ENCODE data around the gene USHBP1. TPM values are rescaled to one million over a fixed set of nuclear protein-coding genes. Genes with fewer than 3 reads are reported as not detected.

The USHBP1 gene
- total and polyA plus RNA-seq, 2 of the 13 experiments (the other 11 are each of a cell fraction or from before 2014, with no cell fraction given): 0.15 to 1.5 TPM

DNA sequence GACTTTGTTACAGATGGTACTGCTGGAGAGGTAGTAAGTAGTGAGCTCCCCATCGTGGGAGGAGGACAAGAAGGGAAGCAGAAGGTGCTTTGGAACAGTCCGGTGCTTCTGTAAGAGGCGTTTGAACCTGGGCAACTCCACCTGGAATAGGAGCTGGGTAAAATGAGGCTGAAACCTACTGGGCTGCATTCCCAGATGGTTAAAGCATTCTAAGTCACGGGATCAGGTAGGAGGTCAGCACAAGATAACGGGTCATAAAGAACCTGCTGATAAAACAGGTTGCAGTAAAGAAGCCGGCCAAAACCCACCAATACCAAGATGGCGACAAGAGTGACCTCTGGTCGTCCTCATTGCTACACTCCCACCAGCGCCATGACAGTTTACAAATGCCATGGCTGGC, 22.2 kb upstream of the USHBP1 start:
- DNase-seq (ENCODE audit: low spot score) (no peak), ATAC-seq (no peak), FAIRE-seq (no peak)
- 0 out of 2 replicates have a peak, but pooled peaks cover 6% of the 10 kb centered on the region for H3K4me1 ChIP-seq (ENCODE audit: insufficient read depth, low read length)
- no peak overlapping the region for H3K4me2 ChIP-seq (ENCODE audit: low read depth, low read length)
- H3K9ac ChIP-seq (ENCODE audit: insufficient read depth, low read depth, low read length): no peak overlapping the region
- POLR2A ChIA-PET: interaction anchor here (1.4 kb wide), 1 partner anchor 20 kb away, joined by 4 read pairs; the partner anchor contains the start of gene BABAM1
- no peak for TF ChIP-seq NONO (IDR thresholded peaks at IDR 0.05)
- no peak for TF ChIP-seq NONO (CRISPR knock-in tag; conservative IDR thresholded peaks at IDR 0.05)
- TF ChIP-seq, protein P1, sequence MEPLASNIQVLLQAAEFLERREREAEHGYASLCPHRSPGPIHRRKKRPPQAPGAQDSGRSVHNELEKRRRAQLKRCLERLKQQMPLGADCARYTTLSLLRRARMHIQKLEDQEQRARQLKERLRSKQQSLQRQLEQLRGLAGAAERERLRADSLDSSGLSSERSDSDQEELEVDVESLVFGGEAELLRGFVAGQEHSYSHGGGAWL (CRISPR knock-in tag; IDR thresholded peaks at IDR 0.05): no peak
- TF ChIP-seq, protein P2, sequence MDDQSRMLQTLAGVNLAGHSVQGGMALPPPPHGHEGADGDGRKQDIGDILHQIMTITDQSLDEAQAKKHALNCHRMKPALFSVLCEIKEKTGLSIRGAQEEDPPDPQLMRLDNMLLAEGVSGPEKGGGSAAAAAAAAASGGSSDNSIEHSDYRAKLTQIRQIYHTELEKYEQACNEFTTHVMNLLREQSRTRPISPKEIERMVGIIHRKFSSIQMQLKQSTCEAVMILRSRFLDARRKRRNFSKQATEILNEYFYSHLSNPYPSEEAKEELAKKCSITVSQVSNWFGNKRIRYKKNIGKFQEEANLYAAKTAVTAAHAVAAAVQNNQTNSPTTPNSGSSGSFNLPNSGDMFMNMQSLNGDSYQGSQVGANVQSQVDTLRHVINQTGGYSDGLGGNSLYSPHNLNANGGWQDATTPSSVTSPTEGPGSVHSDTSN (CRISPR knock-in tag; IDR thresholded peaks at IDR 0.05; ENCODE audit: borderline replicate concordance): no peak
- TF ChIP-seq NFKBIZ (CRISPR knock-in tag; IDR thresholded peaks at IDR 0.05): no peak
- TF ChIP-seq NFYB (CRISPR knock-in tag; IDR thresholded peaks at IDR 0.05): no peak
- no peak for TF ChIP-seq FOXO1 (CRISPR knock-in tag; IDR thresholded peaks at IDR 0.05)
- no peaks in the 10 kb centered on the region for H3K27me3 ChIP-seq (ENCODE audit: control insufficient read depth in 1 of 2, insufficient read depth in 2 of 2, low read length in 2 of 2)
- no peak overlapping the region for H2AFZ ChIP-seq (ENCODE audit: low read length)
- intact Hi-C loops (cut with micrococcal nuclease; ENCODE audit: unreplicated experiment) (no loop called here), in situ Hi-C loops (cut with HindIII; ENCODE audit: extremely low pct_ligation_motif_present, low pct_unique_long_range_greater_than_20kb) (no loop called here)
- no peaks in the 10 kb centered on the region for H3K9me3 ChIP-seq (ENCODE audit: low read length)
- CTCF ChIA-PET (ENCODE audit: low intra/inter-chr PET ratio, low total read pairs): no interaction called here
- no peak overlapping the region for H3K27ac ChIP-seq (ENCODE audit: extremely low read length, insufficient read depth, low read length)
- WGBS (ENCODE audit: low lambda C conversion rate): 78% methylated on average over 9 of the region's 9 CpGs
- no peaks in the 10 kb centered on the region for H4K20me1 ChIP-seq (ENCODE audit: insufficient read depth, low read length)
- no peaks in the 10 kb centered on the region for H3K36me3 ChIP-seq (replicated peaks in 1 of 2; ENCODE audit: control insufficient read depth in 1 of 2, insufficient read depth in 2 of 2, low read length in 2 of 2)
- no TSS peak for BruUV-seq (replicated peaks)
- no peak overlapping the region for H3K4me3 ChIP-seq (replicated peaks in 1 of 3; ENCODE audit: insufficient read depth in 1 of 3, low read depth in 2 of 3, low read length in 3 of 3)
- H3K79me2 ChIP-seq (ENCODE audit: insufficient read depth, low read length): no peaks in the 10 kb centered on the region

DNA sequence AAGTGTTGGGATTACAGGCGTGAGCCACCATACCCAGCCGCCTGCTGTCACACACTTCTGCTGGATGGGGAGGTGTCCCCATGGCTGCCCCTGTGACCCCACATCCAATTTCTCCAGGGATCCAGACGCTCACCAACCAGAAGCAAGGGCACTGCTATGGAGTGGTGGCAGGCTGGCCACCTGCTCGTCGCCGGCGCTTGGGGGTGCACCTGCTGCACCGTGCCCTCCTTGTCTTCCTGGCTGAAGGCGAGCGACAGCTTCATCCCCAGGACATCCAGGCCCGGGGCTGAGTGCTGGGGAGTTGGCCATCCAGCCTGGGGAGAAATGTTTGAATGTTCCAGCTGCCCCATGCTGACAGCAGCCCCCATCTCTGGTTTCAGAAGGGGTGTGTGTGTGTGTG, 21.7 kb upstream of the USHBP1 start:
- H3K9ac ChIP-seq (ENCODE audit: insufficient read depth, low read depth, low read length): no peak overlapping the region
- FAIRE-seq: no peak
- no peak overlapping the region for H3K4me3 ChIP-seq (replicated peaks in 1 of 3; ENCODE audit: insufficient read depth in 1 of 3, low read depth in 2 of 3, low read length in 3 of 3)
- BruUV-seq (replicated peaks): no TSS peak
- in situ Hi-C loops (cut with HindIII; ENCODE audit: extremely low pct_ligation_motif_present, low pct_unique_long_range_greater_than_20kb) (no loop called here), intact Hi-C loops (cut with micrococcal nuclease; ENCODE audit: unreplicated experiment) (no loop called here)
- ChIA-PET POLR2A (interaction anchor here (1.4 kb wide), 1 partner anchor 19 kb away, joined by 4 read pairs; the partner anchor contains the start of gene BABAM1), CTCF (ENCODE audit: low intra/inter-chr PET ratio, low total read pairs) (no interaction called here)
- H3K79me2 ChIP-seq (ENCODE audit: insufficient read depth, low read length): no peaks in the 10 kb centered on the region
- no peaks in the 10 kb centered on the region for H3K27me3 ChIP-seq (ENCODE audit: control insufficient read depth in 1 of 2, insufficient read depth in 2 of 2, low read length in 2 of 2)
- 0 out of 2 replicates have a peak, but pooled peaks cover 6% of the 10 kb centered on the region for H3K4me1 ChIP-seq (ENCODE audit: insufficient read depth, low read length)
- H3K36me3 ChIP-seq (replicated peaks in 1 of 2; ENCODE audit: control insufficient read depth in 1 of 2, insufficient read depth in 2 of 2, low read length in 2 of 2): no peaks in the 10 kb centered on the region
- H4K20me1 ChIP-seq (ENCODE audit: insufficient read depth, low read length): no peaks in the 10 kb centered on the region
- H2AFZ ChIP-seq (ENCODE audit: low read length): no peak overlapping the region
- no peak overlapping the region for H3K27ac ChIP-seq (ENCODE audit: extremely low read length, insufficient read depth, low read length)
- WGBS (ENCODE audit: low lambda C conversion rate): 96% methylated on average over 10 of the region's 11 CpGs
- DNase-seq (ENCODE audit: low spot score): no peak
- no peaks in the 10 kb centered on the region for H3K9me3 ChIP-seq (ENCODE audit: low read length)
- ATAC-seq: no peak
- H3K4me2 ChIP-seq (ENCODE audit: low read depth, low read length): no peak overlapping the region
- TF ChIP-seq ZNF672 (CRISPR knock-in tag; IDR thresholded peaks at IDR 0.05) (no peak), ZNF431 (CRISPR knock-in tag; IDR thresholded peaks at IDR 0.05; ENCODE audit: borderline replicate concordance, low read depth) (no peak), ZBTB20 (CRISPR knock-in tag; IDR thresholded peaks at IDR 0.05; ENCODE audit: borderline replicate concordance, low read depth) (no peak)
- TF ChIP-seq, protein P3, sequence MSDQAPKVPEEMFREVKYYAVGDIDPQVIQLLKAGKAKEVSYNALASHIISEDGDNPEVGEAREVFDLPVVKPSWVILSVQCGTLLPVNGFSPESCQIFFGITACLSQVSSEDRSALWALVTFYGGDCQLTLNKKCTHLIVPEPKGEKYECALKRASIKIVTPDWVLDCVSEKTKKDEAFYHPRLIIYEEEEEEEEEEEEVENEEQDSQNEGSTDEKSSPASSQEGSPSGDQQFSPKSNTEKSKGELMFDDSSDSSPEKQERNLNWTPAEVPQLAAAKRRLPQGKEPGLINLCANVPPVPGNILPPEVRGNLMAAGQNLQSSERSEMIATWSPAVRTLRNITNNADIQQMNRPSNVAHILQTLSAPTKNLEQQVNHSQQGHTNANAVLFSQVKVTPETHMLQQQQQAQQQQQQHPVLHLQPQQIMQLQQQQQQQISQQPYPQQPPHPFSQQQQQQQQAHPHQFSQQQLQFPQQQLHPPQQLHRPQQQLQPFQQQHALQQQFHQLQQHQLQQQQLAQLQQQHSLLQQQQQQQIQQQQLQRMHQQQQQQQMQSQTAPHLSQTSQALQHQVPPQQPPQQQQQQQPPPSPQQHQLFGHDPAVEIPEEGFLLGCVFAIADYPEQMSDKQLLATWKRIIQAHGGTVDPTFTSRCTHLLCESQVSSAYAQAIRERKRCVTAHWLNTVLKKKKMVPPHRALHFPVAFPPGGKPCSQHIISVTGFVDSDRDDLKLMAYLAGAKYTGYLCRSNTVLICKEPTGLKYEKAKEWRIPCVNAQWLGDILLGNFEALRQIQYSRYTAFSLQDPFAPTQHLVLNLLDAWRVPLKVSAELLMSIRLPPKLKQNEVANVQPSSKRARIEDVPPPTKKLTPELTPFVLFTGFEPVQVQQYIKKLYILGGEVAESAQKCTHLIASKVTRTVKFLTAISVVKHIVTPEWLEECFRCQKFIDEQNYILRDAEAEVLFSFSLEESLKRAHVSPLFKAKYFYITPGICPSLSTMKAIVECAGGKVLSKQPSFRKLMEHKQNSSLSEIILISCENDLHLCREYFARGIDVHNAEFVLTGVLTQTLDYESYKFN (CRISPR knock-in tag; conservative IDR thresholded peaks at IDR 0.05): no peak
- TF ChIP-seq, protein P4, sequence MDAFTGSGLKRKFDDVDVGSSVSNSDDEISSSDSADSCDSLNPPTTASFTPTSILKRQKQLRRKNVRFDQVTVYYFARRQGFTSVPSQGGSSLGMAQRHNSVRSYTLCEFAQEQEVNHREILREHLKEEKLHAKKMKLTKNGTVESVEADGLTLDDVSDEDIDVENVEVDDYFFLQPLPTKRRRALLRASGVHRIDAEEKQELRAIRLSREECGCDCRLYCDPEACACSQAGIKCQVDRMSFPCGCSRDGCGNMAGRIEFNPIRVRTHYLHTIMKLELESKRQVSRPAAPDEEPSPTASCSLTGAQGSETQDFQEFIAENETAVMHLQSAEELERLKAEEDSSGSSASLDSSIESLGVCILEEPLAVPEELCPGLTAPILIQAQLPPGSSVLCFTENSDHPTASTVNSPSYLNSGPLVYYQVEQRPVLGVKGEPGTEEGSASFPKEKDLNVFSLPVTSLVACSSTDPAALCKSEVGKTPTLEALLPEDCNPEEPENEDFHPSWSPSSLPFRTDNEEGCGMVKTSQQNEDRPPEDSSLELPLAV (CRISPR knock-in tag; conservative IDR thresholded peaks at IDR 0.05; ENCODE audit: low read depth): no peak

Measured in HepG2 (cell line).